ENCODE results near the gene PPP1R14C. TPM values are rescaled to one million over a fixed set of nuclear protein-coding genes. Genes with fewer than 3 reads are reported as not detected.

PPP1R14C gene
- polyA plus RNA-seq, 2 of the 4 experiments (the other 2 are of a cell fraction) = 0.34 to 0.43 TPM

DNA sequence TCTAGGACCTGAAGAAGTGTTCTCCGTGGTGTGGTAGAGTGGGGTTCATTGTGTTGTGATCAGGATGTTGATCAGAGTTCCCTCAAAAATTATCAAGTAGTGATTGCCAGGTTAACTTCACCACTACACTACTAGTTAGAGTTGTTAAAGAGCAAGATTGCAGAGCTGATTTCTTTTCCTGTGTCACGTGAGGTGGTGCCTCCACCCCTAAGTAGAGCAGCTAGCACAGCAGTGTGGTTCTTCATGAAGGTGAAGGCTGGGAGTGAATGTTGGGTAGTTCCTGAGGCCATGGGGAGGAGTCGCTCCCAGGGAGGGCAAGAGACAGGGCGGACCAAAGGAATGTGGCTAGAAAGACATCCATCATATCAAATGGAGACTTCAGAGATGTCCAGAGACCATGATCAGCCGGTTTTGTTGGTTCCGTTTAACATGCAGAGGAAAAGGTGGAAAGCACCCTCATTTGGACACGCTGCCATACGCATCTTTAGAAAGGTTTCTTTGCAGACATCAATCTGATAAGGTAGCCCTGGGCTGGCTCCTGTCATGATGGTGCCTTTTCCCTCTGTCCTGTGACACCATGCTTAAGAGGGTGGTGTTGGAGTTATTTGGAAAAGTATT, 146.7 kb downstream of the PPP1R14C start:
- H3K4me1 ChIP-seq = 0 out of 3 replicates have a peak, but pooled peaks cover 4% of the 10 kb centered on the region
- ChIA-PET CTCF (interaction anchor here (0.6 to 1.2 kb wide), 2 partner anchors 13 to 566 kb away, joined by 3 to 4 read pairs; no protein-coding TSS in a partner anchor), POLR2A (no interaction called here)
- no peak overlapping the region for H3K27ac ChIP-seq
- DNase-seq (ENCODE audit: low read depth in 1 of 2, low spot score in 1 of 2) (no peak), FAIRE-seq (no peak), ATAC-seq (no peak)
- 46% methylated on average over 8 of the region's 8 CpGs for WGBS (ENCODE audit: missing lambda C conversion rate)
- TF ChIP-seq CHD2 (IDR thresholded peaks at IDR 0.05; ENCODE audit: low read length, partially characterized antibody) = no peak
- TF ChIP-seq, protein P1, sequence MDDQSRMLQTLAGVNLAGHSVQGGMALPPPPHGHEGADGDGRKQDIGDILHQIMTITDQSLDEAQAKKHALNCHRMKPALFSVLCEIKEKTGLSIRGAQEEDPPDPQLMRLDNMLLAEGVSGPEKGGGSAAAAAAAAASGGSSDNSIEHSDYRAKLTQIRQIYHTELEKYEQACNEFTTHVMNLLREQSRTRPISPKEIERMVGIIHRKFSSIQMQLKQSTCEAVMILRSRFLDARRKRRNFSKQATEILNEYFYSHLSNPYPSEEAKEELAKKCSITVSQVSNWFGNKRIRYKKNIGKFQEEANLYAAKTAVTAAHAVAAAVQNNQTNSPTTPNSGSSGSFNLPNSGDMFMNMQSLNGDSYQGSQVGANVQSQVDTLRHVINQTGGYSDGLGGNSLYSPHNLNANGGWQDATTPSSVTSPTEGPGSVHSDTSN (IDR thresholded peaks at IDR 0.05) = no peak
- TF ChIP-seq, protein P2, sequence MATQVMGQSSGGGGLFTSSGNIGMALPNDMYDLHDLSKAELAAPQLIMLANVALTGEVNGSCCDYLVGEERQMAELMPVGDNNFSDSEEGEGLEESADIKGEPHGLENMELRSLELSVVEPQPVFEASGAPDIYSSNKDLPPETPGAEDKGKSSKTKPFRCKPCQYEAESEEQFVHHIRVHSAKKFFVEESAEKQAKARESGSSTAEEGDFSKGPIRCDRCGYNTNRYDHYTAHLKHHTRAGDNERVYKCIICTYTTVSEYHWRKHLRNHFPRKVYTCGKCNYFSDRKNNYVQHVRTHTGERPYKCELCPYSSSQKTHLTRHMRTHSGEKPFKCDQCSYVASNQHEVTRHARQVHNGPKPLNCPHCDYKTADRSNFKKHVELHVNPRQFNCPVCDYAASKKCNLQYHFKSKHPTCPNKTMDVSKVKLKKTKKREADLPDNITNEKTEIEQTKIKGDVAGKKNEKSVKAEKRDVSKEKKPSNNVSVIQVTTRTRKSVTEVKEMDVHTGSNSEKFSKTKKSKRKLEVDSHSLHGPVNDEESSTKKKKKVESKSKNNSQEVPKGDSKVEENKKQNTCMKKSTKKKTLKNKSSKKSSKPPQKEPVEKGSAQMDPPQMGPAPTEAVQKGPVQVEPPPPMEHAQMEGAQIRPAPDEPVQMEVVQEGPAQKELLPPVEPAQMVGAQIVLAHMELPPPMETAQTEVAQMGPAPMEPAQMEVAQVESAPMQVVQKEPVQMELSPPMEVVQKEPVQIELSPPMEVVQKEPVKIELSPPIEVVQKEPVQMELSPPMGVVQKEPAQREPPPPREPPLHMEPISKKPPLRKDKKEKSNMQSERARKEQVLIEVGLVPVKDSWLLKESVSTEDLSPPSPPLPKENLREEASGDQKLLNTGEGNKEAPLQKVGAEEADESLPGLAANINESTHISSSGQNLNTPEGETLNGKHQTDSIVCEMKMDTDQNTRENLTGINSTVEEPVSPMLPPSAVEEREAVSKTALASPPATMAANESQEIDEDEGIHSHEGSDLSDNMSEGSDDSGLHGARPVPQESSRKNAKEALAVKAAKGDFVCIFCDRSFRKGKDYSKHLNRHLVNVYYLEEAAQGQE (IDR thresholded peaks at IDR 0.05) = no peak
- TF ChIP-seq, protein P3, sequence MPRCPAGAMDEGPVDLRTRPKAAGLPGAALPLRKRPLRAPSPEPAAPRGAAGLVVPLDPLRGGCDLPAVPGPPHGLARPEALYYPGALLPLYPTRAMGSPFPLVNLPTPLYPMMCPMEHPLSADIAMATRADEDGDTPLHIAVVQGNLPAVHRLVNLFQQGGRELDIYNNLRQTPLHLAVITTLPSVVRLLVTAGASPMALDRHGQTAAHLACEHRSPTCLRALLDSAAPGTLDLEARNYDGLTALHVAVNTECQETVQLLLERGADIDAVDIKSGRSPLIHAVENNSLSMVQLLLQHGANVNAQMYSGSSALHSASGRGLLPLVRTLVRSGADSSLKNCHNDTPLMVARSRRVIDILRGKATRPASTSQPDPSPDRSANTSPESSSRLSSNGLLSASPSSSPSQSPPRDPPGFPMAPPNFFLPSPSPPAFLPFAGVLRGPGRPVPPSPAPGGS (IDR thresholded peaks at IDR 0.05) = no peak
- TF ChIP-seq, protein P4, sequence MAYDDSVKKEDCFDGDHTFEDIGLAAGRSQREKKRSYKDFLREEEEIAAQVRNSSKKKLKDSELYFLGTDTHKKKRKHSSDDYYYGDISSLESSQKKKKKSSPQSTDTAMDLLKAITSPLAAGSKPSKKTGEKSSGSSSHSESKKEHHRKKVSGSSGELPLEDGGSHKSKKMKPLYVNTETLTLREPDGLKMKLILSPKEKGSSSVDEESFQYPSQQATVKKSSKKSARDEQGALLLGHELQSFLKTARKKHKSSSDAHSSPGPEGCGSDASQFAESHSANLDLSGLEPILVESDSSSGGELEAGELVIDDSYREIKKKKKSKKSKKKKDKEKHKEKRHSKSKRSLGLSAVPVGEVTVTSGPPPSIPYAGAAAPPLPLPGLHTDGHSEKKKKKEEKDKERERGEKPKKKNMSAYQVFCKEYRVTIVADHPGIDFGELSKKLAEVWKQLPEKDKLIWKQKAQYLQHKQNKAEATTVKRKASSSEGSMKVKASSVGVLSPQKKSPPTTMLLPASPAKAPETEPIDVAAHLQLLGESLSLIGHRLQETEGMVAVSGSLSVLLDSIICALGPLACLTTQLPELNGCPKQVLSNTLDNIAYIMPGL (CRISPR knock-in tag; IDR thresholded peaks at IDR 0.05; ENCODE audit: borderline replicate concordance) = no peak
- no peak for TF ChIP-seq RFX5 (IDR thresholded peaks at IDR 0.05)
- no peak for TF ChIP-seq SREBF2 (IDR thresholded peaks at IDR 0.05)
- no peak for TF ChIP-seq ESRRA (IDR thresholded peaks at IDR 0.05; ENCODE audit: borderline replicate concordance, low read length)
- TF ChIP-seq ZC3H11A (IDR thresholded peaks at IDR 0.05) = no peak
- no peak for TF ChIP-seq NFE2L2 (conservative IDR thresholded peaks at IDR 0.05; ENCODE audit: low read length)
- no peak for TF ChIP-seq POLR2AphosphoS2 (conservative IDR thresholded peaks at IDR 0.05; ENCODE audit: low read length)
- TF ChIP-seq, protein P5, sequence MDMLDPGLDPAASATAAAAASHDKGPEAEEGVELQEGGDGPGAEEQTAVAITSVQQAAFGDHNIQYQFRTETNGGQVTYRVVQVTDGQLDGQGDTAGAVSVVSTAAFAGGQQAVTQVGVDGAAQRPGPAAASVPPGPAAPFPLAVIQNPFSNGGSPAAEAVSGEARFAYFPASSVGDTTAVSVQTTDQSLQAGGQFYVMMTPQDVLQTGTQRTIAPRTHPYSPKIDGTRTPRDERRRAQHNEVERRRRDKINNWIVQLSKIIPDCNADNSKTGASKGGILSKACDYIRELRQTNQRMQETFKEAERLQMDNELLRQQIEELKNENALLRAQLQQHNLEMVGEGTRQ (IDR thresholded peaks at IDR 0.05) = no peak
- TF ChIP-seq FOSL2 (IDR thresholded peaks at IDR 0.05) = no peak
- TF ChIP-seq FOSL2 (CRISPR knock-in tag; IDR thresholded peaks at IDR 0.05) = no peak
- TF ChIP-seq, protein P6, sequence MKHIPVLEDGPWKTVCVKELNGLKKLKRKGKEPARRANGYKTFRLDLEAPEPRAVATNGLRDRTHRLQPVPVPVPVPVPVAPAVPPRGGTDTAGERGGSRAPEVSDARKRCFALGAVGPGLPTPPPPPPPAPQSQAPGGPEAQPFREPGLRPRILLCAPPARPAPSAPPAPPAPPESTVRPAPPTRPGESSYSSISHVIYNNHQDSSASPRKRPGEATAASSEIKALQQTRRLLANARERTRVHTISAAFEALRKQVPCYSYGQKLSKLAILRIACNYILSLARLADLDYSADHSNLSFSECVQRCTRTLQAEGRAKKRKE (CRISPR knock-in tag; IDR thresholded peaks at IDR 0.05; ENCODE audit: low read depth) = no peak
- TF ChIP-seq MAZ (IDR thresholded peaks at IDR 0.05; ENCODE audit: borderline replicate concordance, low read depth, low read length) = no peak
- H3K4me2 ChIP-seq = no peak overlapping the region
- no peaks in the 10 kb centered on the region for H3K9me3 ChIP-seq
- no peak overlapping the region for H3K4me3 ChIP-seq
